Brain microvascular endothelial cell (primary cell): Measurements from ENCODE around the gene SFT2D3.

Experiments
- DNase-seq: peaks from one replicate; pipeline ENCODE4 v3.0.0-alpha.2; 2020
- H3K27ac ChIP-seq: fragments of 250-450 bp; sonication (Bioruptor Pico); 2 replicates; pipeline ENCODE4 v1.5.1; 2020; ENCODE audit warnings: mild to moderate bottlenecking, moderate library complexity
- H3K27me3 ChIP-seq: fragments of 250-450 bp; sonication (Bioruptor Pico); replicated peaks from 2 replicates; pipeline ENCODE4 v1.5.1; 2020; ENCODE audit warnings: mild to moderate bottlenecking
- H3K36me3 ChIP-seq: fragments of 250-450 bp; sonication (Bioruptor Pico); replicated peaks from 2 replicates; pipeline ENCODE4 v1.5.1; 2020; ENCODE audit warnings: mild to moderate bottlenecking
- H3K4me3 ChIP-seq: 2 replicates; pipeline ENCODE4 v1.5.1; 2011; ENCODE audit warnings: low read depth, mild to moderate bottlenecking, control low read depth, low read length, moderate library complexity
- CTCF ChIP-seq: IDR thresholded peaks from 2 replicates; pipeline ENCODE4 v1.5.1; 2011; ENCODE audit warnings: low read depth, mild to moderate bottlenecking, moderate library complexity, low read length, control low read depth, inconsistent platforms; ENCODE audit errors: missing control alignments
- in situ Hi-C: cut with HindIII; loops from 2 replicates; pipeline ENCODE4 v1.10.0; 2017; ENCODE audit warnings: low sequenced_read_pairs, low pct_ligation_motif_present

The SFT2D3 gene

DNA sequence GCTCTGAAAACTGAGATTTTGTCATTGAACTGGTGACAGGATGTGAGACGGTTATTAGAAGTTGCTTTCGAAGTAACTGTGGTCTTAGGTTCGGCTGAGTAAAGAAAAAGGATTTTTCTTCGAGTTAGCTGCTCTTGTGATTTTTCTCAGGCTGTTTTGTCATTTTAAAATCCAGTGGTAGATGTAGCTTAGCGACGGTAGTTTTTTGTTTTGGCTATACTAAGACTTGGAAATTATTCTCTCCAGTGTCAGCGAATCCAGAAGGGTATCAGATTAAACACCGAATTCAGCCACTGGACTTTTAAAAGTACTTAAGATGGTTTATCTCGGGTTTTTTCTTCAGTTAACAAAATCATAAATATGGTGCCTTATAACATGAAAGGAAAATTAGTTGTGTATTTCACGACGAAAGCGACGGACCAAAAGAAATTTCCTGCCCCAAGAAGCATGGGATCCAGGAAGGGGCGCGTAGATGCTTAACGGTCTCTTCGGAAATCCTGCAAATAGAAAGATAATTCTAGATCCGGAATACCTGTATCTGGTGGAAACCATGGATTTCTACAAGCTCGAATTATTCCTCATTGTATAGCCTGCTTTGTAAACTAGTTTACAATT, 1.2 kb downstream of the SFT2D3 start:
- H3K27me3 ChIP-seq, result no peaks in the 10 kb centered on the region
- in situ Hi-C loops, result no loop called here
- peak overlapping the region; percentile 78 for H3K27ac ChIP-seq
- DNase-seq, result no peak
- H3K4me3 ChIP-seq, result peak overlapping the region; percentile 75
- peaks cover 6% of the 10 kb centered on the region for H3K36me3 ChIP-seq
- no peak for TF ChIP-seq CTCF

GRCh38 chr2:127703282-127703681, 2.0 kb downstream of the SFT2D3 start:
- DNase-seq, result no peak

GRCh38 chr2:127704641-127705390, 3.5 kb downstream of the SFT2D3 start:
- Histone ChIP-seq H3K27ac (no peak overlapping the region), H3K4me3 (no peak overlapping the region), H3K36me3 (peaks cover 23% of the 10 kb centered on the region), H3K27me3 (no peaks in the 10 kb centered on the region)
- DNase-seq, result no peak
- TF ChIP-seq CTCF, result no peak
- in situ Hi-C loops, result no loop called here

More at GRCh38 chr2:127703282-127703681, 2.0 kb downstream of the SFT2D3 start:
- no peak for TF ChIP-seq CTCF
- in situ Hi-C loops, result no loop called here
- no peak overlapping the region for H3K27ac ChIP-seq
- no peak overlapping the region for H3K4me3 ChIP-seq
- H3K27me3 ChIP-seq, result no peaks in the 10 kb centered on the region
- H3K36me3 ChIP-seq, result peaks cover 14% of the 10 kb centered on the region

- in situ Hi-C loops, result no loop called here
- no peak overlapping the region for H3K4me3 ChIP-seq
- no peak overlapping the region for H3K27ac ChIP-seq
- no peaks in the 10 kb centered on the region for H3K27me3 ChIP-seq
- no peak for TF ChIP-seq CTCF
- no peak for DNase-seq
- H3K36me3 ChIP-seq, result peaks cover 28% of the 10 kb centered on the region
These were observed 4.2 kb downstream of the SFT2D3 start for GRCh38 chr2:127705391-127706065.

DNA sequence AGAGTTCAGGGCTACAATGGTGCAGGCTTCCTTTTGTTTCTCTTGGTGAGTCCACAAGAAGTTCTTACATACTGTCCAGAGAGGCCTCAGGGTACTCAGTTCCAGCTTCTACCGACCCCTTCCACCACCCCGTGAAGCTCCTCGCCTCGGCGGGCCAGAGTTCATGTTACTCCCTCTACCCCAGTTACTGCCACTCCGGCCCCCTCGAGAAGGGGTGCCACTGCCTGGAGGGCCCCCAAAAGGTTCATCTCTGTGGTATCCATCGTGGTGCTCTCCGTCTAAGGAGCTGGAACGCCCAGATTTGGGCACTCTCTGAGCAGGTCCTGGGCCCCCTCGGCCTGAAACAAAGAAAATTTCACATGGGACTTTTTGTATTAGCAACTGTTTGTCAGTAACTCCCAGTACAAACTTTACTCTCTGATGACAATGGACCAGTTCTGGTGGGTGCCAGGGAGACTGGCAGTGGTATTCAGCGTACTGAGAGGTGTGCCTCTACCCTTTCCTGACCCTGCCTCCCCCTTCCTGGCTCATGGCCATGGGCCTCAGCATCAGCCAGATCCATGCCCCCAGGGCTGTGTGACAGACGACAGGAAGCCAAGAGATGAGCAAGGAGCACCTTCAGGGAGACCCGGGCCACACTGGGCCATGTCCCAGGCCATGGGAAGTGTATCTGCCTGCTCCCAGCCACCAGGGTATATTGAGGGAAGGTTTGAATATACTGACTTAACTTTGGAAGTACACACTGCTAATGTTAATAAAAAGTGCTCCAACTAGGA, 5.1 kb downstream of the SFT2D3 start:
- no peak overlapping the region for H3K27ac ChIP-seq
- no peak overlapping the region for H3K4me3 ChIP-seq
- peaks cover 28% of the 10 kb centered on the region for H3K36me3 ChIP-seq
- no peak for TF ChIP-seq CTCF
- no peaks in the 10 kb centered on the region for H3K27me3 ChIP-seq
- in situ Hi-C loops, result no loop called here
- DNase-seq, result no peak
